Measurements from ENCODE around the gene ANKRD40. TPM values are rescaled to one million over a fixed set of nuclear protein-coding genes. Genes with fewer than 3 reads are reported as not detected.

ANKRD40 gene
- total and polyA plus RNA-seq, 2 donors from 2014 or later, result 15.8 to 37.6 TPM

- peak in 1 of 5 donors; percentile 49 for DNase-seq
- no peak for TF ChIP-seq CTCF (IDR thresholded peaks at IDR 0.05; ENCODE audit: borderline replicate concordance, extremely low read depth, insufficient read depth)
- no peaks in the 10 kb centered on the region for H3K27me3 ChIP-seq (ENCODE audit: control insufficient read depth, insufficient read depth, low read length)
- FAIRE-seq, result no peak
- intact Hi-C loops (cut with DNase I), result no loop called here
- no peaks in the 10 kb centered on the region for H3K36me3 ChIP-seq (ENCODE audit: control insufficient read depth in 2 of 3, insufficient read depth in 3 of 3, low read length in 3 of 3)
- no peak overlapping the region for H3K27ac ChIP-seq (ENCODE audit: low read depth in 2 of 2, low read length in 2 of 2)
- no peaks in the 10 kb centered on the region for H3K9me3 ChIP-seq (ENCODE audit: control insufficient read depth in 2 of 3, insufficient read depth in 1 of 3, low read length in 3 of 3)
- H3K4me3 ChIP-seq (ENCODE audit: low read length in 3 of 3), result no peak overlapping the region
- peaks cover 0 to 24% (median 22%) of the 10 kb centered on the region in 3 donors for H3K4me1 ChIP-seq (ENCODE audit: control insufficient read depth in 2 of 3, insufficient read depth in 2 of 3, low read depth in 1 of 3, low read length in 3 of 3)
- no peak overlapping the region for H3K9ac ChIP-seq (ENCODE audit: low read length in 3 of 3)
Measured at GRCh38 chr17:50657627-50658026, 50.1 kb downstream of the ANKRD40 start.

- intact Hi-C loops (cut with DNase I), result no loop called here
- TF ChIP-seq CTCF (IDR thresholded peaks at IDR 0.05; ENCODE audit: borderline replicate concordance, extremely low read depth, insufficient read depth), result no peak
- Histone ChIP-seq H3K36me3 (ENCODE audit: control insufficient read depth in 2 of 3, insufficient read depth in 3 of 3, low read length in 3 of 3) (no peaks in the 10 kb centered on the region), H3K4me1 (ENCODE audit: control insufficient read depth in 2 of 3, insufficient read depth in 2 of 3, low read depth in 1 of 3, low read length in 3 of 3) (peaks cover 0 to 20% (median 19%) of the 10 kb centered on the region in 3 donors), H3K27ac (ENCODE audit: low read depth in 2 of 2, low read length in 2 of 2) (no peak overlapping the region), H3K27me3 (ENCODE audit: control insufficient read depth, insufficient read depth, low read length) (no peaks in the 10 kb centered on the region), H3K4me3 (ENCODE audit: low read length in 3 of 3) (no peak overlapping the region), H3K9me3 (ENCODE audit: control insufficient read depth in 2 of 3, insufficient read depth in 1 of 3, low read length in 3 of 3) (no peaks in the 10 kb centered on the region), H3K9ac (ENCODE audit: low read length in 3 of 3) (no peak overlapping the region)
- peak in 1 of 5 donors; percentile 44 for DNase-seq
- FAIRE-seq, result no peak
Measured at GRCh38 chr17:50657054-50657453, 50.7 kb downstream of the ANKRD40 start.

- no peaks in the 10 kb centered on the region for H3K27me3 ChIP-seq (ENCODE audit: control insufficient read depth, insufficient read depth, low read length)
- H3K9me3 ChIP-seq (ENCODE audit: control insufficient read depth in 2 of 3, insufficient read depth in 1 of 3, low read length in 3 of 3), result no peaks in the 10 kb centered on the region
- H3K27ac ChIP-seq (ENCODE audit: low read depth in 2 of 2, low read length in 2 of 2), result no peak overlapping the region
- intact Hi-C loops (cut with DNase I), result no loop called here
- FAIRE-seq (no peak), DNase-seq (peak in 1 of 5 donors; percentile 37)
- no peak overlapping the region for H3K9ac ChIP-seq (ENCODE audit: low read length in 3 of 3)
- no peak for TF ChIP-seq CTCF (IDR thresholded peaks at IDR 0.05; ENCODE audit: borderline replicate concordance, extremely low read depth, insufficient read depth)
- no peak overlapping the region for H3K4me3 ChIP-seq (ENCODE audit: low read length in 3 of 3)
- peaks cover 0 to 15% (median 14%) of the 10 kb centered on the region in 3 donors for H3K4me1 ChIP-seq (ENCODE audit: control insufficient read depth in 2 of 3, insufficient read depth in 2 of 3, low read depth in 1 of 3, low read length in 3 of 3)
- H3K36me3 ChIP-seq (ENCODE audit: control insufficient read depth in 2 of 3, insufficient read depth in 3 of 3, low read length in 3 of 3), result no peaks in the 10 kb centered on the region
Measured at GRCh38 chr17:50656509-50656908, 51.2 kb downstream of the ANKRD40 start.

GRCh38 chr17:50653738-50654137 is 54.0 kb downstream of the ANKRD40 start:
- no peak overlapping the region for H3K4me3 ChIP-seq (ENCODE audit: low read length in 3 of 3)
- no peak overlapping the region for H3K27ac ChIP-seq (ENCODE audit: low read depth in 2 of 2, low read length in 2 of 2)
- no peak overlapping the region for H3K9ac ChIP-seq (ENCODE audit: low read length in 3 of 3)
- H3K27me3 ChIP-seq (ENCODE audit: control insufficient read depth, insufficient read depth, low read length), result no peaks in the 10 kb centered on the region
- no peaks in the 10 kb centered on the region for H3K36me3 ChIP-seq (ENCODE audit: control insufficient read depth in 2 of 3, insufficient read depth in 3 of 3, low read length in 3 of 3)
- H3K4me1 ChIP-seq (ENCODE audit: control insufficient read depth in 2 of 3, insufficient read depth in 2 of 3, low read depth in 1 of 3, low read length in 3 of 3), result no peaks in the 10 kb centered on the region
- no peaks in the 10 kb centered on the region for H3K9me3 ChIP-seq (ENCODE audit: control insufficient read depth in 2 of 3, insufficient read depth in 1 of 3, low read length in 3 of 3)
- DNase-seq, result no peak
- FAIRE-seq, result no peak
- intact Hi-C loops (cut with DNase I), result no loop called here
- no peak for TF ChIP-seq CTCF (IDR thresholded peaks at IDR 0.05; ENCODE audit: borderline replicate concordance, extremely low read depth, insufficient read depth)

Measured in kidney (tissue), 14 donors.